ENCODE results near the gene MGMT.

The MGMT gene

DNA sequence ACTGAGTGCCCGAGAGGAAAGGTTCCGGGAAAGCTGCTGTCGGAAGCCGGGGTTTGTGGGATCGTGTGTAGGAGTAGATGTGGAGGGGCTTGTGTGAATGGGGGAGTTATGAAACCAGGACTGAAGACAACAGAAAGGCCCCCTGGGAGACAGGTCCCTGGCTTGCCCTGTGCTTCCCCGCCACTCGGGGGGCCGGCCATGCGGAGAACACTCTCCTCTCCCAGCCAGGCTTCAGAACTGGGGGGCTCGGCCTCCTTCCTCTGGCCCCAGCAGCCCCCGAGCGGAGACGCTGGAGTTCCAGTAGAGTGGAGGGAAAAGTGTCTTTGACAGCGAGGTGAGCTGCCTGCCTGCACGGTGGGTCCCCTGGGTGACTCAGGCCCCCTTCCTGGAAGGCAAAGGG is 185.0 kb downstream of the MGMT start:
- DNase-seq (ENCODE audit: low read depth in 4 of 4, low spot score in 1 of 4): no peak

DNA sequence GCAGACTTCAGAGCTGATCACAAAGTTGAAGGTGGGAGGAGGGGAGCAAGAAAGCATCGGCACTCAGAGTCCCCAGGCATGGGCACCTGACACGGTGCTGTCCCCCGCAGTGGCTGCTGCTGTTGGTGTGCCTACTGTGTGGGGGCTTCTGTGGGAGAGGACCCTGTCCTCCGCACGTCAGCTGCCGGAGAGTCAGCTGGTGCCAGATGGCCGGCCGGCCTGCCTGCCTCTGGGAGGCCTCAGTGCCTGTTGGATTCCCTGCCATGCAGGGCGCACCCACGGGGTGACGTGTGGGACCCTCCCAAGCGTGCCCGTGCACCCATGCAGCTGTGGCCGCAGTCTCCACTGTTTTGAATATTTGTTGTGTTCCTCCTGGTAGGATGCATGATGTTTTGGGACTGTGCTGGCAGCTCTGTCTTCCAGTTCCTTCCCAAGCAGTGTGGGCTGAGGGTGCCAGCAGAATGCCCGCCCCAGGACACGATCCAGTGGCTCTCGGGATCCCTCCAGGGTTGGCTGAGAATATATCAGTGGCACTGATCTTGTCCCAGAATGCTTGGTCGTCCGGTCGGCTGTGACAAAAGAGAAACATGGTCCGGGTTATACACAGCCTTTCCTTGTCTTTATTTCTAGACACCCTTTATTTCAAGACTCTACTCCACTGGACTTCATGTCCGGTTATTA is 185.6 kb downstream of the MGMT start:
- no peak for DNase-seq (ENCODE audit: low read depth in 4 of 4, low spot score in 1 of 4)

DNA sequence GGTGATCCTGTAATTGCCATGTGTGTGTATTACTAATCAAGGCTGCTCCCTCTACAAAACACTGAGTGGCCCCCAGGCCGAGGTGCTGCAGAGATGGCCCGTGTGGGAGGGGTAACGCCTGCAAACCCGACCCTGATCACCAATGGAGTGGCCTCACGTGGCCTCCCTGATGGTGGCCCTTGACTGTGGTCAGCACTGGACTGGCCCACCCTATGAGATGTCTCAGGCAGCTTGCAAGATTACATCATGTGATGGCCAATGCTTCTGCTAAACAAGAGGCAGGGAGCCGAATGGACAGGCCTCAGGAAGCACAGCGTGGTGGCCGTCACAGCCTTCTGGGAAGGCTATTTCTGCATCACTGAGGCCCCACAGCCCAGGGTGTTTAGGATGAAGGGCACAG is 186.4 kb downstream of the MGMT start:
- no peak for DNase-seq (ENCODE audit: low read depth in 4 of 4, low spot score in 1 of 4)

DNA sequence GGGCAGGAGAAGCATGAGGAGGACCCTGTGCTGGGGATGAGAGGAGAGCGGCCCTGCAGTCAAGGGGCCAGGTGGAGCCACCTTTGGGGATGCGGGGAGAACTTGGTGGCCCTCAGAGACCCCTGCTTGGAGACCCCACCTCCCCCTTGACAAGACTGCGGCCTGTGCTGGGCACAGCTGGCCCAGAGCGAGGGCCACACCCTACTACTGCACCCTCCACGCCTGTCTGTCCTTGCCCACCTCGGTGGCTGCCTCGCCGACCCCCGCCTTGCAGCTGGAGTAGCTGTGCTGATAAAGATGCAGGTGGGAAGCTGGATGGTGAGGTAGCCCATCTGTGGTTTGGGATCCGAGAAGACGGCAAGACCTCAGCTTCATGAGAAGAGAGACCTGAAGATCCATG is 186.8 kb downstream of the MGMT start:
- no peak for DNase-seq (ENCODE audit: low read depth in 4 of 4, low spot score in 1 of 4)

DNA sequence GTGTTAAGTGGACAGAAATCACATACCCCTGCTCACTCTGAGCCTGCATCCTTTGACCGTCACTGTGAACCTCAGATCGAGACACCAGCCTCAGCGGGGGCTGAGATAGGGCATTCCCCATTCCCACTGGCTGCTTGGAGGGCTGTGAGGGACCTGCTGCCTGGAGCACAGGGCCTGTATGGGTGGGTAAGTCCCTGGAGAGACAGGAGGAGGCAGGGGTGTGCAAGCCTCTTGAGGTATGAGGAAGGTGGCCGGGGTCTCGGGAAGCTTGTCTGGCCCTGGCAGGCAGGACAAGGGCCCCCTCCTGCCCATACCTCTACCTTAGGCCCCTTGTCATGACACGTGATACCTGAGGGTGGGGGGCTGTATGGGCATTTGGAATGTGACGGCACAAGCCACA is 187.4 kb downstream of the MGMT start:
- DNase-seq (ENCODE audit: low read depth in 4 of 4, low spot score in 1 of 4): no peak

DNA sequence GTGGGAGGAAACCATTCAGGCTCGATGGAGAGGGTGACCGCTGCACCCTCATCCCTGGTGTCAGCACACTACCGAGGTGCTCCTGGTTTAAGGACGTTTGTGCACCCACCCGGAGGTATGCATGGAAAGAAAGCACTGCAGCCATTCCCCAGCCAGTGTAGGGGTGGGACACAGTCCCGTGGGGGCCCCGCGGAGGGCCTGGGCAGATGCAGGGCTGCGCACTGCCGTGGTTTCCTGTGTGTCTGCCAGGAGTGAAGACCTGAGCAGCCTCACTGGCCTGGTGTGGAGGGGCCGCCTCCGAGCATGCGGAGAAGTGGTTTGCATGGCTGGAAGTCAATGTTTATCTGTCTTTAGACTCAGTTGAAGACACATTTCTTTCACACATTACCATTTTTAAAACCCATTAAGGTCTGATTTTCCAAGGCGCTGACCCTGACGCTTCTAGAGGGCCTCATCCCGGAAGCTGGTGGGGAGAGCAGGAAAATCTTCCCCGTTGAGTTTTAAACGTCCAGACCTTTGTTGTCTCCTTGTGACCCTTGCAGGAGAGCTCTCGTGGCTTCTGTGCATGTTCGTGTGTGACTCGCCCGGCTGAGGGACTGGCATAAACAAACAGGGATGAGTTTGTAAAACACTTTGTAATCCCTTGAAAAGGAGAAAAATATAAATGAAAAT is 188.1 kb downstream of the MGMT start:
- DNase-seq (ENCODE audit: low read depth in 4 of 4, low spot score in 1 of 4): no peak

DNA sequence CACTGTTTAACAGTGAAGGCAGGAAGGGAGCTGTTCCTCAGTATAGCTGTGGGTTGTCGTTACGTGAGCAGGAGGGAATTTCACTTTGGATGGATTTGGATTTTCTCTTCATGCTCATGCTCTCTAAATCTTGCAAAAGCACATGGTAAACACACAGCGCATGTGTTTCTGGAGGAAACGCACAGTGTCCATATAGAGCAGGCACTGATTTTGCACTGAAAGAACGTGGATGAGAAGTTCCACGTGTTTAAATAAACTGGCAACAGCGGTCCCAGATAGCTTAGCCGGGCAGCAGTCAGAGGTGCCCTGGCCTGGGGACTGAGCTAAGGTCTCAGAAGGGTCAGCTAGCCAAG is 188.6 kb downstream of the MGMT start:
- no peak for DNase-seq (ENCODE audit: low read depth in 4 of 4, low spot score in 1 of 4)

DNA sequence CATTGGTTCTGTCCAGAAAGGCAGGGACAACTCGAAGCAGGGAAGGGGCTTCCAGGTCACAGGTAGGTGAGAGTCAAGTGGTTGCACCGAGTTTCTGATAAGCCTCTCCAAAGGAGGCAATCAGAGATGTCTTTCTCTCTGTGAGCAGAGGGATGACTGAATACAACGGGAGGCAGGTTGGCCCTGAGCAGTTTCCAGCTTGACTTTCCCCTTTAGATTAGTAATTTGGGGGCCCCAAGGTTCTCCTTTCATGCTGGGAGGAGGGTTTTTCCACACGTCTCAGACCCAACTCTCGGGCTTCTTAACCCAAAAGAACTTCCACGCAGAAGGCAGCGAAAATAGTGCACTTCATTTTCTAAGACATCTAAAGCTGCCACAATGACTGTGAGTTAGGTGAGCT is 189.6 kb downstream of the MGMT start:
- no peak for DNase-seq (ENCODE audit: low read depth in 4 of 4, low spot score in 1 of 4)

DNA sequence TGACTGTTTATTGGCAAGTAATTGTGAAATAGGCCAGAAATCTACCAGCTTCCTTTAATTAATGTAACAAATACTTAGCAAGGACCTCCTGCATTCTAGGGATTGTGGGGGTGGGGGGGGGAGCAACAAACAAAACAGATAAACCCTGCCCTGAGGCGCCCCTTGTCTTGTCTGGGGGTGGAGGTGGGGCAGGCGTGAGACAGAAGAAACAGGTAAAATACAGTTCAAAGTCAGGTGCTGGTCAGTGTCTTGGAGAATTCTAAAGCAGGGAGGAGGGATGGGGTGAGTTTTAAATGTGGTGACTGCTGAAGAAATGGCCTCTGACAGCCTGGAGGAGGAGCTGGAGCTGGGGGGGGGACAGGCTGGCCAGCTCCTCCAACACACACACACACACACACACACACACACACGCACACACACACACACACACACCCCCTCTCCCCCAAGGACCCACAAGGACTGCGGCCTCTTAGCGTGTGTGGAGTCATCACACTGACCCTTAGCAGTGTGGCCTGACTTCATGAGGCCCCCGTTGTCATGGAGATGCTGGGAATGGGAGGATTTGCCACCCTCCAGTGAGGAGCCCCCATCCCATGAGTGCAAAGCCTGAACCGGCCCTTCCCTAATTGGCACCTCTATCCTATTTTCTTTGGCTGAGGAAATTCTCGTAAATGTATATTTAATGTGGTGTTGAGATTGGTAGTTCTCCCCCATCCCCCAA is 190.4 kb downstream of the MGMT start:
- DNase-seq (ENCODE audit: low read depth in 4 of 4, low spot score in 1 of 4): no peak

DNA sequence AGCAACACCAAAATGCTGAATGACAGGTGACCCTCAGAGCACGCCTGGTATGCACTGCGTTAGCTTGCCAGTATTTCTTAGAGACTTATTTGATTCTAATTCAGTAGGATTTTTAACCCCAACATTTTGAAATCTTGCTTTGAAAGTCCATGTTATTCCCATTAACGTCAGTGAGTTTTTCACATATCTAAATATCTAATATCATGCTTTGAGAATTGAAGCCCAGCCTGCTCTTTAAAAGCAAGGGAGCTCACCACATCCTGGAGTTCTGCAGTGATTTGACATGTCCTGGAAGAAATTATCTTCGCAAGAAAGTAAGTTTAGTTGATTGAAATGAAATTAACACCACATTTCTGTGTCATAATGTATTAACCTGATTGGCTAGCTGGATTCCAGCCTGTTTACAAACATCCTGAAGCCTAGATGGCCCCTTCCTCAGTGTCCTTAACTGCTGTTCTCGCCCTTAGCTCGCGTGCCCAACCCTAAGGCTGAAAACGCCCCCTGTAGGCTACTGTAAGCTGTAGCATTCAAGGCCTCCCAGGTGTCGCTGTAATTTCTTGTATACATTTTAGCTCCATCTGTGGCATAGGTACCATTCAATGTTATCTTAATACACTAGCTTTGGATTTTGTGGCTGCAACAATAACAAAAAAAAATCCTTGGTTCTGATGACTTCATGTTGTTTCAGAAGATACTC is 191.5 kb downstream of the MGMT start:
- DNase-seq (ENCODE audit: low read depth in 4 of 4, low spot score in 1 of 4): no peak

DNA sequence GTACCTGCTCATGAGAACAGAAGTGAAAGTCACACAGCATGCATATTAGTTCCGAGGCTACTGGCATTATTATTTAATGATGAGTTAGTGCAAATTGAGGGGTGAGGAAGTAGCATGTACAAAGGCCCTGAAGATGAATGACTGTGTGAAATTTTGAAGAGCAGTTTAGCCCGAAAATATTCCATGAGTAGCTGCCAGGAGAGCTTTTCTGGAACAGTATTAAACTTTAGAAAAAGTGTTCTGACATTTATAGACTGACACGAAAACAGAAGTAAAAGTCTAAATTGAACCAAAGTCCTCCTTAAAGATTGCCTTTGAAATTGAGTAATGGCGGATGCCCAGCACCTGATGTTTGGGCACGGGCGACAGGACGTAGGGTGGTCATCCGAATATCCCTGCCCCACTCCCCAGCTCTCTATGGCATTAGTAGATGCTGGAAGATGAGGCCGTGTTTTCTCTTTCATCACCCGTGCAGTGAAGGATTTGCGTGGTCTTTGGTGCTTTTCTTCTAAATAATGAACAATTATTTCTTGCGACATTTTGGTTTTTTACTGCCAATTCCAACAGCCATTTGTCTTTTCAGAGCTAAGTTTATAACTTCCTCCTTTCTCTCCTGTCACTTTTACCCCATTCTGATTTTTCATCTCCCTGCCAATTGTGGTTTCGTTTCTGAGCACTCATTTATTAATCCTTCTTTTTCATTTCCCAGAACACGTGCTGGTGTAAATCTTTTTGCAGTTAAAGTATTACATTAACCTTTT is 192.6 kb downstream of the MGMT start:
- DNase-seq (ENCODE audit: low read depth in 4 of 4, low spot score in 1 of 4): no peak

DNA sequence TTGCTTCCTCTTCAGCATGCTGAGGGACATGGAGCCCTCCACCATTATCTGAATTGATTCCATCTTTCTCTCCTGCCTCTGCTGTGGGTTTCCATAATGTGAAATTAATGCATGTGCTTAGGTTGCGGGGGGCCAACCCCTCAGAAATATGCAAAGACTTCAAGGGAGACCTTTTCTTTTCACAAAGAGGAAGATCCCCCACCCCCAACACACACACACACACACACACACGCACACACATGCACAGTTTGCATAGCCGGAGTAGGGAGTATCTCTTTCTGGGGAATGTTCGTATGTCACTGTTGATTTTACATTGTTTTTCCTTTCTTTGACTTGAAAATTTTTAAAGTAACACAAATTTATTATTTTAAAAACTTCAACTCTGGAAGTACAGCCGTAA is 193.5 kb downstream of the MGMT start:
- DNase-seq (ENCODE audit: low read depth in 4 of 4, low spot score in 1 of 4): no peak

DNA sequence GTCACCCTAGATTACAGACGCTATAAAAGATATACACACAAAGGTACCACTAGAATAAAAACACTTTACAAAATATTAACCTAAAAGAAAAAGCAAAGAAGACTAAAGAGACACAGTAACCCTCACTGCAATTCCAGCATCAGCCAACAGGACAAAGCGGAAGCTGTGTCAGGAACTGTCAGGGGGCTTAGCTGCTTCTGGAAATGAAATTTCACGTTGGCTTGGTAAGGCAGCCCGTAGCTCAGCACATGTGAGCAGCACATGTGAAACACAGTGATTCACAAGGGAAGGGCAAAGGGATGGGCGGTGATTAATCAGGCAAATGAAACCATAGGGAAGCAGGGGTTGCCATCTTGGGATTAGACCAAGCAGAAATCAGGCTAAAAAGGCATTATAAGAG is 195.4 kb downstream of the MGMT start:
- no peak for DNase-seq (ENCODE audit: low read depth in 4 of 4, low spot score in 1 of 4)

DNA sequence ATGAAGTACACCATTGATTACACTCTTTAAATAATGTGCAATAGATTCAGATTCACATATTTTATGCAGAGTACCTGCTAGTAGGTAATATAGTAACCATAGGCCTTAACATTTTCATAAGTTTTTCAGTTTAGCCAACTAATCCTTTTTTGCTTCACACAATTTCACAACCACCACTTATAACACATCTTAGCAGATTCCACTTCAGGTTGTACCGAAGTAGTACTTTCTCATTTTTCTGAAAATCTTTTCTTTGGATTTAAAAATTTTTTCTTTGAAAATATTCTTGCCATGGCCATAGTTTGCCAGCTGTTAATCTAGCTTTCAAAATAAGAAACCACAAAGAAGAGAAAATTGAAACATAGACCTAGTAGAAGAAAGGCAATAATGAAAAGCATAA is 203.1 kb downstream of the MGMT start:
- DNase-seq (ENCODE audit: low read depth in 4 of 4, low spot score in 1 of 4): no peak

DNA sequence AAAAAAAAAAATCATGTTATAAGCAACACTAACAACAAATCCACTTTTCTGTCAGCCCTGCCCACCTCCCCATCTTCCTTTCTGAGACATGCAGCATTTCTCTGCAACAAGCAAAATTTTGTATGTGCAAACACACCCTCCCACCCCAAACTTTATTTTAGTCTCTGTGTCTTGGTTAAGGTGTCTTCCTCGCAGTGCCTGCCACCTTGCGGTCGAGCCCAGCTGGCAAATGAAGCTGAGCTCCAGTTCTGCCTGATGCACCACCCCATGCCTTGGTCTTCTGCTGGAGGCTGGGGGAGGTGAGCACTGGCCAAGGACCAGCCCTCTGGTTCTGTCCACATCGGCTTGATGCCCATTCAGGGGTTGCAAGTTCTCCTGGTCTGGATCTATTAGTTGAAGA is 206.3 kb downstream of the MGMT start:
- DNase-seq (ENCODE audit: low read depth in 4 of 4, low spot score in 1 of 4): no peak

DNA sequence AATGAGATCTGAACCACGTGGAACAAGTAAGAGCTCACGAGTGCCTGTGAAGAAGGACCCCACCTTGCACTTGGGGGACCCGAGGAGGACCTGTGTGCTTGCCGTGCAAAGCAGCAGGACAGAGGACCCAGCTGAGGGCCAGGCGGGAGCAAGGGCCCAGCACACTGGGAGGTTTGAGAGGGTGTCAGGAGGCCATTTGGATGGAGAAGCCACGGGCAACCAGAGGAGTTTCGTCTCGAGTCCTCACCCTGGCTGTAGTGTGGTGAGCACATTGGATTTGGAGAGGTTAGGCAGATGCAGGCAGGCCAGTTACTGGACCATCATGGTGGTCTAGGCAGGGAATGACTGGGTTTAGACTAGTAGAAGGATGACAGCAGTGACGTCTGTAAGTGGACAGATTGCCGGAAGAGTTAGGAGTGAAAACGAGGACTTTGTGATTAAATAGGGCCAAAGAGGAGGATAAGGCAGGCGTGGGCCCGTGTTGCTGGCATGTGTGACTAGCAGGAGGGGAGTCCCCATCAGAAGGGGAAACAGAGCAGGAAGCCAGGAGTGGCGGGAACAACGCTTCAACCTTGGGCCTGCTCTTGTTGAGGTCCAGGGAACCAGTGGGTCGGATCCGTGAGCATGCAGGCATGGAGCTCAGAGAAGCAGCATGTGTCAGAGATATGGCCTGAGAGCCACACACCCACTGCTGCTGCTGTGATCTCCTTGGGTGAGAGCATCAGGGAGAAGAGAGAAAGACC is 208.2 kb downstream of the MGMT start:
- DNase-seq (ENCODE audit: low read depth in 4 of 4, low spot score in 1 of 4): no peak

DNA sequence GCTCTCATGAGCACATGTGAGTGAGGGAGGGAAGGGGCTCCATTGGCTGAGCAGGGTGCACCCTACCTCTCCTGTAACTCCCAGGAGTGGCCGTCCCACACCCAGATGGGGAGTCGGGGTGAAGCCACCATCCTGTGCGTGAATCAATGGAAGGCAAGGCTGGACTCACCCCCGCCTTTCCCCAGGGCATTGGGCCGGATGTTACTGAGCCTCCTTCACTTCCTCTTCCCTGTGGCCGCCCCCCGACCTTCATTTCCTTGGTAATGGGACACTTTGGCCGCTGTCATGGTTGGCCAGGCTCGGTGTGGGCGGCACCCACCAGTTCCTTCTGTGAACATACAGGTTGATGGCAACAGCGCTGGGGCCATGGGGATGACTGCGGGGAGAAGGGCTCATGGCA is 209.0 kb downstream of the MGMT start:
- no peak for DNase-seq (ENCODE audit: low read depth in 4 of 4, low spot score in 1 of 4)

DNA sequence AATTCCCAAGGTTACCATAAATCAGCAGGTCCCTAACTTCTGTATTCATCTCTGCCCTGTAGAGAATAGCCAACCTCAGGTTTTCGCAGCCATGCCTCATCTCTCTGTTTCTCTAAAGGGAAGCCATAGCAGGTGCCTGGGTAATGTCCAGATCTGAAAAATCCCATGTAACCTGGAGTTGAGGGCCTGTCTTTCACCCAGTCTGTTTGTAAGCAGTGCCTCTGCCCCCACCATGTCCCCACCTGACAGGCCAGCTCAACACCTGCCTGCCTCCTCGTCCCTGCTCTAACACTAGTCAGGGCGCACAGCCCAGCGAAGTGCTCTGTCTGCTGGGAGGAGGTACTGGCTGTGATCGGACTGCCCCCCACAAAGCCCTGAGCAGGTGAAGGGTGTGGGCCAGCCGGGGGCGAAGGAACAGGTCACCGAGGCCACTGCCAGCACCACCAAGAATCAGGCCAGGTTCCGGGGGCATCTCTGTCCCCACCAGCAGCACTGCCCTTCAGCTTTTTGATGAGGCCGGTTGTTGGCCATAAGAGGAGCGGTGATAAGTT is 210.4 kb downstream of the MGMT start:
- no peak for DNase-seq (ENCODE audit: low read depth in 4 of 4, low spot score in 1 of 4)

DNA sequence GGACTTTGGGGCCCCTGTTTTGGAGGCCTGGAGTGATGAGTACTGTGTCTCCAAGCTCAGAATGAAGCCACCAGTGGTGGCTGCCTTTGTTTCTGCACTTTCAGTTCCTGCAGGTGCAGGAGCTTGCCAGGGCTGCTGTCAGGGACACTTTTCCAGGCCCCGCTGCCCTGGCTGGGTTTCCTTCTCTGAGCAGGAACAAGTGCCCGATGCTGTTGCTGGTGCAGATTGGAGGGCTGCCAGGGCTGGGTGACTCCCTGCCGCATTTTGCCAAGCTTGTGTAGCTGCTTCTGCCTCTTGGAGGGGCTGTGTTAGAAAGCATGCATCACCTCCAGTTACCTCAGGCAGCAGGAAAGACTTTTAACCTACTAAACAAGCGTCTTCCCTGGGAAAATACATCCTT is 211.1 kb downstream of the MGMT start:
- DNase-seq (ENCODE audit: low read depth in 4 of 4, low spot score in 1 of 4): no peak

DNA sequence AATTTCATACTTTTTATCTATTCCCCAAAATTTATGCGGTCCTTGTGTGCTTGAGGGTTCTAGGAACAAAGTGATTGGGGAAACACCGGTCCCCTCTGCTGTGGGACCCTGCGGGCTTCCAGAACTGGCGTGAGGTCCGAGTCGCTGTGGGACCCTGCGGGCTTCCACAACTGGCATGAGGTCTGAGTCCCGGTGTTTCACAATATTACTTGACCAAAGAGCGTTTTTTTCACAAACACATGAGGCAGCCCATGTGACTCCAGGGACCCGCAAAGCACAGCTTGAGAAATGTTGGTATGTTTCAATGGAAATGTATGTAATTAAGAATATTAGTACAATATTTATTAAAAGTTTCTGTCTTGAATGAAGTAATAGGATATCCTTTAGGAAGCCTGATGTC is 212.2 kb downstream of the MGMT start:
- DNase-seq (ENCODE audit: low read depth in 4 of 4, low spot score in 1 of 4): no peak
